GM06990 (cell line): Measurements from ENCODE around the gene PLAA.

ENCODE experiments used
- DNase-seq: peaks from one replicate; pipeline ENCODE4 v3.0.0-alpha.2; 2011; ENCODE audit not compliant: insufficient read length; ENCODE audit errors: extremely low read depth
- H3K27me3 ChIP-seq: replicated peaks from 2 replicates; pipeline ENCODE4 v1.6.0; 2011; ENCODE audit warnings: low read length; ENCODE audit not compliant: control insufficient read depth, insufficient read depth
- H3K36me3 ChIP-seq: 2 replicates; pipeline ENCODE4 v1.5.1; 2011; ENCODE audit warnings: low read length; ENCODE audit not compliant: control insufficient read depth, insufficient read depth
- H3K4me3 ChIP-seq: replicated peaks from 2 replicates; pipeline ENCODE4 v1.5.1; 2011; ENCODE audit warnings: low read depth, mild to moderate bottlenecking, control low read depth, low read length
- TF ChIP-seq, protein P1 (sequence below): IDR thresholded peaks from 2 replicates; pipeline ENCODE4 v1.5.1; 2011; ENCODE audit warnings: low read length, control low read depth, mild to moderate bottlenecking, inconsistent platforms; ENCODE audit not compliant: insufficient read depth, poor library complexity, severe bottlenecking

PLAA gene

DNA sequence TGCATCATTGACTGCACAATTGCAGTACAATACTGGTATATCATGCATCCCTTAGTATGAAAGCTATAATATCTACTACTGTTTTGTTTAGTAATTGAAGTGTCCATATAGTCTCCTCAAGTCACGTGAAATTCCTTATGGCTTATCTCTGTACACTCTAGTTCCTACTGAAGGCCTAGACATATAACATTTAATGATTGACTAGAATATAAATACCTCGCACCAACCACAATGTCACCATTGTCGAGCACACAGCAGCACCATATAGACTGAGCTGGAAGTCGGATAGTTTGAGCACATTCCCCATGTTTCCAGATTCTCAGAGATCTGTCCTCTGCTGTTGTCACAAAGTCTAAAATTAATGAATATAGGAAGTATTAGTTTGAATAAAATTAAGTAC, 21.4 kb downstream of the PLAA start:
- DNase-seq: no peak
- TF ChIP-seq, protein P1, sequence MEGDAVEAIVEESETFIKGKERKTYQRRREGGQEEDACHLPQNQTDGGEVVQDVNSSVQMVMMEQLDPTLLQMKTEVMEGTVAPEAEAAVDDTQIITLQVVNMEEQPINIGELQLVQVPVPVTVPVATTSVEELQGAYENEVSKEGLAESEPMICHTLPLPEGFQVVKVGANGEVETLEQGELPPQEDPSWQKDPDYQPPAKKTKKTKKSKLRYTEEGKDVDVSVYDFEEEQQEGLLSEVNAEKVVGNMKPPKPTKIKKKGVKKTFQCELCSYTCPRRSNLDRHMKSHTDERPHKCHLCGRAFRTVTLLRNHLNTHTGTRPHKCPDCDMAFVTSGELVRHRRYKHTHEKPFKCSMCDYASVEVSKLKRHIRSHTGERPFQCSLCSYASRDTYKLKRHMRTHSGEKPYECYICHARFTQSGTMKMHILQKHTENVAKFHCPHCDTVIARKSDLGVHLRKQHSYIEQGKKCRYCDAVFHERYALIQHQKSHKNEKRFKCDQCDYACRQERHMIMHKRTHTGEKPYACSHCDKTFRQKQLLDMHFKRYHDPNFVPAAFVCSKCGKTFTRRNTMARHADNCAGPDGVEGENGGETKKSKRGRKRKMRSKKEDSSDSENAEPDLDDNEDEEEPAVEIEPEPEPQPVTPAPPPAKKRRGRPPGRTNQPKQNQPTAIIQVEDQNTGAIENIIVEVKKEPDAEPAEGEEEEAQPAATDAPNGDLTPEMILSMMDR: no peak
- peaks cover 6% of the 10 kb centered on the region for H3K36me3 ChIP-seq
- no peak overlapping the region for H3K4me3 ChIP-seq
- H3K27me3 ChIP-seq: no peaks in the 10 kb centered on the region

DNA sequence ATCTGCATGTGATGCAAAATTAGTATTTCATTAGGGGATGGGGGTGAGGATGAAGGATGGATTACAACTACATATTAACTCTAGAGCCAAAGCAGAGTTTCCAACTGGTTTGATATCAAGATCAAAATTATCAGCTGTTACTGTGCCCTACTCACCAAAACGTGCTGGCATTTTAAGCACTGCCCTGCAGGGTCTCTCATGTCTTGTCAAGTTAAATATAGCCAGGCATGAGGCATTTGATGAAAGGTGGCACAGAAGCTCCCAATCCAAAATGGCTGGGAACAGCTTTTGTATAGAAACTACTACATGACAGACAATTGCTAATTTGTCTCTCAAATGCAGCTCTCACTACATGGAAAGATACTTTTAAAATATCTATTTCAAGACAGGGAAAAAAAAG, 27.3 kb downstream of the PLAA start:
- H3K36me3 ChIP-seq: peaks cover 14% of the 10 kb centered on the region
- DNase-seq: no peak
- TF ChIP-seq, protein P1: no peak
- no peaks in the 10 kb centered on the region for H3K27me3 ChIP-seq
- no peak overlapping the region for H3K4me3 ChIP-seq

DNA sequence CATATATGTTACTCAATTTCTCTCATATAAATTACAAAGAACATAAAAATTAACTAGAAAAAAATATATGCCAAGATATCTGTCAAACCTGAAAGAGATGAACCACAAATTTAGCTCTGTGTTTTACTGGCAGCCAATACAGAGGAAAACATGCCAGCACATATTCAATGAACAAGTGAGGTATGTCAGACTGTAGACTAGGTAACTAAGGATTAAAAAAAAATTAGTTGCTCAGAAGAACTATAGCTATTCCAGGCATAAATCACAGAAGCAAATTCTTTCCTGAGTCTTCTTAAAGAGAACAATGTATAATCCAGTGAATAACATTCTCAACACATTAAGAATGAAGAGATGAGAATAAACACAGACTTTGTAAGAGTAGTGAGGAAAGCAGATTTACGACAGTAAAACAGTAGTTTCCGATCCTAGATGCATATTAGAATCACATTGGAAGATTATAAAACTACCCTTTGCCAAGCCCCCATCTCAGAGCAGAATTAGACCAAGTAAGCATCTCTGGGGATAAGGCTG, 33.8 kb downstream of the PLAA start:
- H3K36me3 ChIP-seq: peaks cover 6% of the 10 kb centered on the region
- no peak for DNase-seq
- H3K27me3 ChIP-seq: no peaks in the 10 kb centered on the region
- no peak overlapping the region for H3K4me3 ChIP-seq
- TF ChIP-seq, protein P1: no peak

DNA sequence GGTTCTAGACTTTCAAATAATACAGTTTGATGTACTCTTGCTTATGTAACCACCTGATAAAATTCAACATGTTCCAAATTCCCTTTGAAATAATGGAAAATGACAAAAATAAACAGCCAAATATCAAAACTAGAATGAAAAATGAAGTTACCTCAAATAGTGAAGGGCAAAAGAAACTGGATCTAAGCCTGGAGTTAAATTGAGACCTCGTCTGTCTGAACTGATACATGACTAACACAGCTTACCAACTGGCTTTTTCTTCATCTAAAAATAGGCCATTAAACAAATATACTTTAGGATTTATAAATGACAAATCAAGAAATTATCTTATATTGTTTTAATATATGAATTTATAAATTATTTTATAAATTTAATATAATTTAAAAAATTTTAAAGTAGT, 42.4 kb downstream of the PLAA start:
- no peaks in the 10 kb centered on the region for H3K27me3 ChIP-seq
- peaks cover 2% of the 10 kb centered on the region for H3K36me3 ChIP-seq
- TF ChIP-seq, protein P1: no peak

DNA sequence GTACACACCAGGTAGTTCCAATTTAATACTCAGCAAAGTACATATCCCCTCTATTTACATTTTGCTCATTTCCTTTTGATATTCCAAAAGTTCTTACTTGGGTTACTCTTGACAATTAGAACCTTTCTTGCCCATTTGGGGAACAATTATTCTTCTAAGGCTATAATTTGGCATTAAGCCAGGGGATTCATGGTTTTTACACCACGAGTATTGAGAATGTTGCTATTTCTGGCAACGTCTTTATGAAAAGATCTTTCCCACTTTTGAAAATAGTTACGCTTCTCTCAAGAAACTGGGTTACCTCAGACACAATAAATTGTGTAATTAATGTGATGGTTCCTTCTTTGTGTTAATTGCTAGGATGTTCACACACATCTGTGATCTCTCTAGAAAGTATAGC, 43.0 kb downstream of the PLAA start:
- no peak for DNase-seq
- Histone ChIP-seq H3K27me3 (no peaks in the 10 kb centered on the region), H3K4me3 (no peak overlapping the region), H3K36me3 (peaks cover 2% of the 10 kb centered on the region)
- TF ChIP-seq, protein P1: no peak

More for the DNA sequence above, 42.4 kb downstream of the PLAA start:
- no peak overlapping the region for H3K4me3 ChIP-seq
- no peak for DNase-seq
